Measurements from ENCODE around the gene WNT5B. TPM values are rescaled to one million over a fixed set of nuclear protein-coding genes. Genes with fewer than 3 reads are reported as not detected.

Gene WNT5B
- total RNA-seq, 1 experiment from 2014 or later, result 10.1 TPM

- no peak for DNase-seq (ENCODE audit: low spot score)
Measured at GRCh38 chr12:1650978-1651361, 21.9 kb downstream of the WNT5B start.

GRCh38 chr12:1651946-1652345, 22.9 kb downstream of the WNT5B start:
- DNase-seq (ENCODE audit: low spot score), result no peak

- no peak for DNase-seq (ENCODE audit: low spot score)
Measured at GRCh38 chr12:1655225-1655788, 26.3 kb downstream of the WNT5B start.

GRCh38 chr12:1656902-1657301, 27.9 kb downstream of the WNT5B start:
- DNase-seq (ENCODE audit: low spot score), result no peak

- DNase-seq (ENCODE audit: low spot score), result no peak
Measured at GRCh38 chr12:1657688-1658087, 28.7 kb downstream of the WNT5B start.

GRCh38 chr12:1660304-1661187, 31.5 kb downstream of the WNT5B start:
- no peak for DNase-seq (ENCODE audit: low spot score)

GRCh38 chr12:1661553-1662335, 32.7 kb downstream of the WNT5B start:
- peak; percentile 78 for DNase-seq (ENCODE audit: low spot score)

GRCh38 chr12:1662761-1663439, 33.9 kb downstream of the WNT5B start:
- DNase-seq (ENCODE audit: low spot score), result no peak

- no peak for DNase-seq (ENCODE audit: low spot score)
Measured at GRCh38 chr12:1663440-1664132, 34.6 kb downstream of the WNT5B start.

- no peak for DNase-seq (ENCODE audit: low spot score)
Measured at GRCh38 chr12:1665366-1665765, 36.3 kb downstream of the WNT5B start.

- DNase-seq (ENCODE audit: low spot score), result no peak
Measured at GRCh38 chr12:1666215-1666614, 37.2 kb downstream of the WNT5B start.

GRCh38 chr12:1666685-1667162, 37.7 kb downstream of the WNT5B start:
- no peak for DNase-seq (ENCODE audit: low spot score)

GRCh38 chr12:1668833-1669543, 40.0 kb downstream of the WNT5B start:
- no peak for DNase-seq (ENCODE audit: low spot score)

GRCh38 chr12:1670358-1671268, 41.6 kb downstream of the WNT5B start:
- DNase-seq (ENCODE audit: low spot score), result no peak

- DNase-seq (ENCODE audit: low spot score), result no peak
Measured at GRCh38 chr12:1676043-1676442, 47.0 kb downstream of the WNT5B start.

- DNase-seq (ENCODE audit: low spot score), result no peak
Measured at GRCh38 chr12:1680804-1681492, 51.9 kb downstream of the WNT5B start.

GRCh38 chr12:1681493-1681807, 52.4 kb downstream of the WNT5B start:
- DNase-seq (ENCODE audit: low spot score), result no peak

- no peak for DNase-seq (ENCODE audit: low spot score)
Measured at GRCh38 chr12:1688086-1688710, 59.2 kb downstream of the WNT5B start.
